Ecto neural progenitor cell (in vitro differentiated cells): ENCODE data around the gene LOC128125822.
"Not testable (repeated sequence)": the region's sequence is repeated elsewhere in the genome, so short reads cannot be mapped to it uniquely, and the experiment has no call there.

Experiments
- DNase-seq: peaks from one replicate; pipeline ENCODE4 v3.0.0-alpha.2; 2018; ENCODE audit warnings: low spot score

Gene LOC128125822

DNA sequence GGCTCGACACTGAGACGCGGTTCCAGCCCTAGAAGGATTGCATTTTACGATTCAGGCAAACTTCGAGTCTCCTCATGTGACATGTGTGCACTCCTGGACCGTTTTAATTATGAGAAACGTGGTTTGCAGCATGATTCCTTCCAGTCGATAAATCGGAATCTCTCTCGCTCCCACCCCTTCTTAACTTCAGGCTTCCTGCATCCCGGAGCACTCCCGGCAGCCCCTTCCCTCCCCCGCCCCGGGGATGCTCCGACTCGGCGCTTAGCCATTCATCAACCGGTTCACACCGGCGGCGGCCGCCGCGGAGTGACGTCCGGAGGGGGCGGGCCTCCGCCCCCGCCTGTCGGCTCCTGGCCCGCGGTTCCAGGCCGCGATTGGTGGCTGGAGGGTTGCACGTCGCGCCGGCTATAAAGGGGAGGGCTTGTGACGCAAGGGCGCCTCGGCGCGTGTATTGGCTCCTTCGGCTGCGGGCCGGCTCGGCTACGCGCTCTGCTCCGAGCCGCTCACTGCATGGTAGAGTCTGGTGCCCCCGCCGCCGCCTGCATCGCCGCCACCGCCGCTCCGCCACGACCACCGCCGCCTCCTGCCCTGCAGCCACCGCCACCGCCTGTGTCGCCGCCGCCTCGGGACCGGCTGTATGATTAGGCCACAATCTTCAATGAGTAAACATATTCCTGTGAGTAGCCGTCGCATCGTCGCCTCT is at the start of gene LOC128125822, which contains the start of gene PTP4A1:
Gene LOC128125822 (plus strand): TSS at position 437 of the 703 bp plus-strand sequence.
Gene PTP4A1 (plus strand): TSS at position 437 of the 703 bp plus-strand sequence. CDS start 4,401 bp downstream, outside the sequence.
- DNase-seq = peak; percentile 98

DNA sequence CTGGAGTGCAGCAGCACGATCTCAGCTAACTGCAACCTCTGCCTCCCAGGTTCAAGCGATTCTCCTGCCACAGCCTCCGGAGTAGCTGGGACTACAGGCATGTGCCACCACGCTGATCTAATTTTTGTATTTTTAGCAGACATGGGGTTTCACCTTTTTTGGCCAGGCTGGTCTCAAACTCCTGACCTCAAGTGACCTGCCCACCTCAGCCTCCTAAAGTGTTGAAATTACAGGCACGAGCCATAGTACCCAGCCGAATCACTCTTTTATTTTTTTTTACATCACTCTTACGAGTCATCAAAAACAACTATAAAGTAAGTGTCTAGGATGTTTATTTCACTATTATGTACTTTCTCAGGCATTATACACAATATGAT is 49.4 kb upstream of the LOC128125822 start:
- DNase-seq = not testable (repeated sequence)

DNA sequence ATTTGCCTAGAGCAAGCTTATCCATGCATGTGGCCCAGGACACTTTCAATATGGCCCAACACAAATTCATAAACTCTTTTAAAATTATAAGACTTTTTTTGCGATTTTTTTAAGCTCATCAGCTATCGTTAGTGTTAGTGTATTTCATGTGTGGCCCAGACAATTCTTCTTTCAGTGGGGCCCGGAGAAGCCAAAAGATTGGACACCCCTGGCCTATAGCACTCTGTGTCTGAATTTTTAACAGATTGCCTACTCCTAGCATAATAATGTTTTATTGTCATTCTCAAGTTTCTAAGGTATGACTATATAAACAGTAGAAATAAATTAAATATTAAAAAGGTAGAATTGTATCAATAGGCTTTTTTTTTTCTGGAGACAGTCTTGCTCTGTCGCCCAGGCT is 48.6 kb upstream of the LOC128125822 start:
- no peak for DNase-seq

DNA sequence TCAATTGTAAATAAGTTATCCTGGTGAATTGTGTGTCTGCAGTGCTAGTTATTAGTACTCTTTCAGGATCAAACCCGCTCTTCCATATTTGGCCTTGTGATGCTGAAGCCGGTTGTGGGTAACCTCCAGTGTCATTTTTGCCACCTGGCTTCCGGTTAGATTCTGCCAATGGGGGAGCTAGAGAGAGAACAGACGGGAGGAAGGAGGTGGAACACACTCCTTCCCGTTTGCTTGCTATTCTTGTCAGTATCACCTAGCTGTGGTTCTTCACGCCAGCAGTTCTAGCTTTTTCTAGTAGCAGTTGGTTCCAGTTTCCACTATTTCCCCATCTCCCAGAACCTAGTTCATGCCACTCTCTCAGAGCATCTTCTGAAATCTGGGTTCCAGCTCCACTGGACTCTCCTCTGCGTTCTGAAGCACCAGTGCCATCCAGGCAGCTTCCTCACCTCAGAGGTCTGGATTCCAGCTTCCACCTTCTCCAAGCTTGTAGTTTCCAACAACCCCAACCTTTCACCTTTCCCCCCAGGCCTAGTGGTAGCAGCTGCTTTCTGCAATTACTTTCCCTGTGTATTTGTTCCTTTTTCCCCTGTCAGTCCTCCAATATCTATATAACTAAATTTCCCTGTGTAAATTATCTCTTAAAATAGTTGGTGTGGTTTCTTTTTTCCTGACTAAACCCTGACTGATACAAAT is 46.9 kb upstream of the LOC128125822 start:
- DNase-seq = no peak

DNA sequence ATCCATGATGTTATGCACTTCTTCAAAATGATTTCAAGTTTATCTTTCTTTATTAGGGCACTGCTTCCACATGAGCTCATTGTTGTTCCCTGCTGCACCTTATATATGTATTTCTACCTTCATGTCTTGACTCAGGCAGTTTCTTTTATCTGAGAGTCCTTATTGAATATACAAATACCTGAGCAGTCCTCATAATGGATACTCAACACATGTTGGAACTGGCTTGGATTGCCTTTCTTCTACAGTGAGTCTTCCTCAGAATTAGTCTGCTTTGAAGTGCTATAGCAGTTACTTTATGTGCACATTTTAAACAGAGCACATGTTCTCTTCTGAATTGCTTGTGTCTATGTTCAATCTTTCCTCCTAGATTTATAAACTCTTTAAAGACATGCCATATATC is 45.3 kb upstream of the LOC128125822 start:
- no peak for DNase-seq

DNA sequence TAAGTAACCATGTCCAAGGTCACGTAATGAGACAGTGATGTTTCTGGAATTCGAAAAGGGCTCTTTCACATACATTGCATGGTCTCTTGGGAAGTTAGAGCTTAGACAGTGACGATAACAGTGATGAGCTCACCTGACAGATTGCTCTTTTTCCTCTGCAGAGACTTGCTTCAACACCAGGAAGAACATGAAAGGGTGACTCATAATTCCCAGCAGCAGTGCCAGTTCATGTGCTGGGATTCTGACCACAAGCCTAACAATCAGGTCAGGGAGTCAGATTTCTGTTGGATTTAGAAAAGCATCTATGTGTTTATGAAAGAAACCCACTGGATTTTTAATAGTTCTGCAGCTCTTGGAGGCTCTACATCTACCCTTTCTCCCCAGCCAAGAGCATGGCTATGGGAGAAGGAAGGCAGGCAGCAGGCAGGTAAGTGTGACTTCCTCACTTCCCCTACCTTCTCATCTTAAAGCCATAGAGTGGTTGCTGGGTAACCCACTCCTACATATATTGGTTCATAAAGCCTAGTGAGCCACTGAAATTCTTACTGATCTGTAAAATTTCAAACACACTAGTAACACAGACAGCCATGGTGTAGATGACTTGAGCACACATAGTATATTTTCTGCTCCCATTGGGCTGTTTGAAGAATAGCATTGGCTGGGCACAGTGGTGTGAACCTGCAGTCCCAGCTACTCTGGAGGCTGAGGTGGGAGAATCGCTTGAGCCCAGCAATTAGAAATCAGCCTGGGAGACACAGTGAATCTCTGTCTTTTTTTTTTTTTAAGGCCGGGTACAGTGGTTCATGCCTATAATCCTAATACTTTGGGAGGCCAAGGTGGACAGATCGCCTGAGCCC is 44.4 kb upstream of the LOC128125822 start:
- DNase-seq = no peak

DNA sequence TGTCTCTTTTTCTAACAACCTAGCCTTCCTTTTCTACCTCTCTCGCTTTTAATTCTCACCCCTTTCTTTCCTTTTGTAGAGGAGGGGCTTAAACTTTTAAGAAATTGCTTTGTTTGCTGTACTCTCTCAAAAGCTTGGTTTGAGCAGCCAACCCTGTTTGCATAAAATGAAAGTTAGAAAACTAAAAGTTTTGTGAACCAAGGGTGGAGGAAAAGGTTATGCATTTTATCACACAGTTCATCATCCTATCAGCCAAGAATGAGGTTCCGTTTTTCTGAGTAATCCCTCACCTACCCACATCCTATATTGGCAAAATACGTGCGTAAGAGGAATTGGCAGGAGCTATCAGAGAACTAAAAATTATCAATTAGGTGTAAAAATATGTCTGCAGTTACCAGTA is 42.8 kb upstream of the LOC128125822 start:
- no peak for DNase-seq

DNA sequence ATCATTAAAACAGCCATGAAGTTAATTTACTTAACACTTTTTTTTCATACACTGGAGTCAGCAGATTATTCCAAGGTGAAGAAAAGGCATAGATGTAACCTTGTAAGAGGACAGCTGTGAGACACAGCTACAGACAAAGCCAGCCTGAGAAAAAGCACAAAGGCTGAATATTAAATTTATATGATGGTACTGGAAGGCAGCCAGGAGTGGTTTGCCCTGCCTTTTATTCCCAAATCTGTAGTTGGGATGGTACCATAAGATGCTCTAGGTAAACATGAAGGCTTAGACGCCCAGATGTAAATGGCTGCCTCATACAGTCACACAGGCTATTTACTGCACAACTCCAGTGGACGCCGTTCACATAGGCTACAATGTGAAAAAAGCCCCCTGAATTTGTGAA is 42.1 kb upstream of the LOC128125822 start:
- no peak for DNase-seq

DNA sequence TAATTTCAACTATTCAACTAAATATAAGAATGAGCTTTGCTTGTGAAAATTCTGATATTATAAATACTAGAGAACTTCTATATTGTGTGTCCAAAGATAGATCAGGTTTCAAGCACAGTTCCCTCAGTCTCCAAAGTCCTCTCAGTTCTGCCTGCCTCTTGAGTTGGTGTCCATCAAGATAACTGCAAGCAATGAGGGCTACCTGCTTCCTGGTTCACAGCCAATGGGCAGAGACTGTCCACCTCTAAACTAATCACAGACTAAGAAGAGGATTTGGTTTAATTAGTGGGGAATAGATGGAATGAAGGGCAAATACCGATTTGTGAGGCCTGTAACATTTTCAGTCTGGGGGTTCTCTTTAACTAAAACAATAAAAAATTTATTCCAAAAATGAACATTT is 41.3 kb upstream of the LOC128125822 start:
- no peak for DNase-seq

DNA sequence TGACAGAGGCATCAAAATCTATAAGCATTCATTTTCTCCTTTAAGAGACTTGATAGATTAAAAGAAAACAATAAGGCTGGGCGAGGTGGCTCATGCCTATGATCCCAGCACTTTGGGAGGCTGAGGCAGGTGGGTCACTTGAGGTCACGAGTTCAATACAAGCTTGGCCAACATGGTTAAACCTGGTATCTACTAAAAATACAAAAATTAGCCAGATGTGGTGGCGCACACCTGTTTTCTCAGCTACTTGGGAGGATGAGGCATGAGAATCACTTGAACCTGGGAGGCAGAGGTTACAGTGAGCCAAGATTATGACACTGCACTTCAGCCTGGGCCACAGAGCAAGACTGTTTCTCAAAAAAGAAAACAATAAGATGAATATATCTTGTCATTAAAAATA is 39.3 kb upstream of the LOC128125822 start:
- DNase-seq = no peak

DNA sequence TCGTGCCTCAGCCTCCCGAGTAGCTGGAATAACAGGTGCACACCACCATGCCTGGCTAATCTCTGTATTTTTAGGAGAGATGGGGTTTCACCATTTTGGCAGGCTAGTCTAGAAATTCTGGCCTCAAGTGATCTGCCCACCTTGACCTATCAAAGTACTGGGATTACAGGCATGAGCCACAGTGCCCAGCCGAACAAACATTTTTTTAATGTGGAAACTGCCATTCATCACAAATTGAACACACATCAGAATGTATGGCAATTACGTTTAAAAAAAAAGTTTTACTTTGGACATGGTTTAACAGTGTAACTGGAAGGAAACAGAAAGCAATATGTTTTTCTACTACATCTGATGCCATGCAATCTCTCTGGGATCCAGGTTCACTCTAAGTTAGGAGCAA is 38.3 kb upstream of the LOC128125822 start:
- no peak for DNase-seq

DNA sequence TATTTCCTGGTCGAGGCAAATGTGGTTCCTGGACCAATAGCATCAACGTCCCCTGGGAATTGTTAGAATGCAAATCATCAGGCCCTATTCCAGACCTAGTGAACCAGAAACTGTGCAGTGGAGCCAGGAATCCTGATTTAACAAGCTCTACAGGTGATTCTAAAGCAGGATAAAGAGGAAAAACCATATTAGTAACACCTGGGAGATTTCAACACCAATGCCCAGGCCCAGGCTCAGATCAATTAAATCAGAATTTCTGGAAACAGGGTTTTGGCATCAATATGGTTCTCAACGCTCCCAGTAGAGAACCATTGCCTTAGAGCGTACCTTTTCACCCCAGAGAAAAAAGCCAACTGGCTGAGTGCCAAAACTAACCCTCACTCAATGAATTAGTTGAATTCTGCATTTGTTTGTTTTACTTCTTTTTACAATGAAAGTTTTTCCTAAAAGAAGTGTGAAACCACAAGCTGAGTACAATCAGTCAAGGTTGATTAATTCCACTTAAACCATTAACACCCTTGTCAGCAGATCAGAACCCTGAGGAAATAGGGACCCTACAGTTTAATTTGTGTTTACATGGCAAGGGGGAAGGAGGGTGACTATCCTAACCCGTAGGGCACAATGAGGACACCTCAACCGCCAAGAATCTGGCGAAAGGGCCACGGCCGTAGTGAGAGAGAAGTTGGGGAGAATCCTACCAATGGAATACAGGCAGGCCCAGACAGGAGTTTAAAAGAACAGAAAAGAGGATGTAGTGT is 34.9 kb upstream of the LOC128125822 start:
- DNase-seq = no peak

DNA sequence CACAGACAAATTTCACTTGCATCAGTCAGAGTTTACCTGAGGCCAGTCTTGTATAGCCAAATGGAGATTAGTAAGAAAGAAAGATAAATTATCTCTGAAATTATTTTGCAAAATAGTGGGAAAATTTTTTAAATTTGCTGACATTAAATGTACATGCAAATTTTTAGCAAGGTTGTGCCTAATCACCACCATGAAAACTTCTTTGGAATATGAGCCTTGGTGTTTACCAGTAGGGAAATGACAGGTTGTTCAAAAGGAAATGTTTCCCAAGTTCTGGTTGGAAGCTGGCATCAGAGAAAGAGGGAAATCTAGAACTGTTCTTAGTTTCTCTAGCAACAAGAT is 34.4 kb upstream of the LOC128125822 start:
- DNase-seq = no peak

DNA sequence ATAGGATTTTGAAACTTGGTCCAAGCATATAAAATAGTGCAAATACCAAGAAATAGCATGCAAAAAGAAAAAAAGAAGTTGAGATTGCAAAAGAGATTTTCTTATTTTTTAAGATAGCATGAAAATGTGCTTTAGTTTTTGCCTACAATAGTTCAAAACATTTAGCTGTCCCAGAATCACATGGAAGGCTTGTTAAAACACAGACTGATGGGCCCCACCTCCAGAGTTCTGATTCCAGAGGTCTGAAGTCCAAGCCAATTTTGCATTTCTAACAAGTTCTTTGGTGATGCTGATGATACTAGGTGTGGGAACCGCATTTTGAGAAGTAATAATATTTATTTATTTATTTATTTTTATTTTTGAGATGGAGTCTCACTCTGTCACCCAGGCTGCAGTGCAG is 33.7 kb upstream of the LOC128125822 start:
- no peak for DNase-seq

DNA sequence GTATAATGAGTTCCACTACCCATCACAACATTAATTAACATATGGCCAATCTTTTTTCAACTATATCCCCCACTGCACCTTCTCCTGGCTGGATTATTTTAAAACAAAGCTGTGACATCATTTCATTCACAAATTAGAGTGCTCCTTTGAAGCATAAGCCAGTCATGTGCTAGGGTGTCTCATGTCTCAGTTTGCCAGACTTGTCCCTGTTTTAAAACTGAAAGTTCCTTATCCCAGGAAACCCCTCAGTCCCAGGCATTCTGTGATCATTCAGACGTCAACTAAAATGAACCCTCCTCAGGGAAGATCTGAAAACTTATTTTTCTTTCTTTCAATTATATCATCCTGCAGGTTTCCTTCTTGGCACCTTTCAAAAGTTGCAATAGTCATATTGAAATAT is 29.3 kb upstream of the LOC128125822 start:
- no peak for DNase-seq

DNA sequence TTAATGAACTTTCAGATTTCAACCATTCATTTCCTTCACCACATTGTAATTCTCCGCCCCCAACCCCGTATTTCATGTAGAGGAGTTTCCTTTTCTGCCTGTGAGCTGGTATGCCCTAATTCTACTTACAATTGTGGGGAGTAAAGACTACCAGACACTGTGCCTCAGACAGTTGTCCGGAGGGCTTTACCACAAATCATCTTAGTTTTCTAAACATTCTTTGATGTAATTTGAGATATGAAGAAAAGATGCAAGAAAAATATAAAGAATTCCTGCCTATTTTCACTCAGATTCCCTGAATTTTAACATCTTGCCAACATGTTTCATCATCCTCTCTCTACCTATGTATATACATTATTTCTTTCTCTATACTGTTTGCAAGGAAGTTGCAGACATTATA is 28.3 kb upstream of the LOC128125822 start:
- DNase-seq = no peak

DNA sequence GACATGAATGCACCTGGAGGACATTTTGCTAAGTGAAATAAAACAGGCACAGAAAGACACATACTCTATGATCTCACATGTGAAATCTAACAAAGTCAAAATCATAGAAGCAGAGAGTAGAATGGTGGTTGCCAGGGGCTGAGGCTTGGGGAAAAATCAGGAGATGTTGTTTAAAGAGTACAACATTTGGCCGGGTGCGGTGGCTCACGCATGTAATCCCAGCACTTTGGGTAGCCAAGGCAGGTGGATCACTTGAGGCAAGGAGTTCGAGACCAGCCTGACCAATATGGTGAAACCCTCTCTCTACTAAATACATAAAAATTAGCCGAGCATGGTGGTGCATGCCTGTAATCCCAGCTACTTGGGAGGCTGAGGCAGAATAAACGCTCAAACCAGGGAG is 26.0 kb upstream of the LOC128125822 start:
- DNase-seq = no peak

DNA sequence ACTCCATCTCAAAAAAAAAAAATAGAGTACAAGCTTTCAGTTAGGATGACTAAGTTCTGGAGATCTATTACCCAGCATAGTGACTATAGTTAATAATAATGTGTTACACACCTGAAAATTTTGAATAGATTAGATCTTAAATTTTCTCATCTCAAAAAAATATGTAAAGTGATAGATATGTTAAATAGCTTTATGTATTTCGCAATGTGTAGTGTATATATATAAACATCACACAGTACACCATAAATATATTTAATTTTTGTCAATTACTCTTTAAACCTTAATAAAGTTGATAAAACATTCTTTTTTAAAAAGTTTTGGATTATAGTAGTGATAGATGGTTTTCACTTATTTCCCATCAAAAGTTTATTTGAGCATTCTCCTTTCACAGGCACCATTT is 25.6 kb upstream of the LOC128125822 start:
- no peak for DNase-seq

DNA sequence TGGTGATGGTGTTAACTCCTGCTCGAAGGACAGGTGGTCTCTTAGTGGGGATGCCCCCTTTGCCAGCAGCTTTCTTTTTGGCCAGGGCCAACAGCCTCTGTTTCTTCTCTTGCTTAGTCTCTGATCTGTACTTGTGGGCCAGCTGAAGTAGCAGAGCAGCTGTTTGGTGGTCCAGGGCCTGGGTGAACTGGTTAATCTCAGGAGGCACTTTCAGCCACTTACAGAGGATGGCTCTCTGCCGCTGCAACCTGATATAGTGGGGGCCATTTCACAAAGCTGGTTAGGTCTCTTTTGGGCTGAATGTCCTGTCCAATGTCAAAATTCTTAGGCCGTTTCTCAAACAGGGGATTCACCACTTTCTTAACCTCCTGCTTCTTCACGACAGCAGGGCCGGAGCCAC is 23.2 kb upstream of the LOC128125822 start:
- DNase-seq = no peak

DNA sequence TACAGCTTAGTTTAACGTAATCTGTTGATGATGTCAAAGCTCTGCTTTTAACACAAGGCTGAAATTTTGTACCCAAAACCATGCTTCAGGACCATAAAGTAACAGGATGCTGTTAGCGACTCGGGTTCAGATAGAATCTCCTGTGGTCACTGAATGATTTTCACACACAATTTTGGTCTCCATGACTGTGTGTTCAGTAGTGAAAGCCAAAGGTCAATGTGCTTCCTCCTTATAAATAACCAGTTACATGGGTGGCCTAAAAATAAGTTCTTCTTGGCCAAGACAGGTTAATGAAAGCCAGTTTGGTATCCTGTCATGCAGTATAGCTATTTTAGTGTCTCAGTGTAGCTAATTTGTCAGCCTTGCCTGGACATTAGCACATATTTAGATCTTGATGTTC is 19.1 kb upstream of the LOC128125822 start:
- no peak for DNase-seq

DNA sequence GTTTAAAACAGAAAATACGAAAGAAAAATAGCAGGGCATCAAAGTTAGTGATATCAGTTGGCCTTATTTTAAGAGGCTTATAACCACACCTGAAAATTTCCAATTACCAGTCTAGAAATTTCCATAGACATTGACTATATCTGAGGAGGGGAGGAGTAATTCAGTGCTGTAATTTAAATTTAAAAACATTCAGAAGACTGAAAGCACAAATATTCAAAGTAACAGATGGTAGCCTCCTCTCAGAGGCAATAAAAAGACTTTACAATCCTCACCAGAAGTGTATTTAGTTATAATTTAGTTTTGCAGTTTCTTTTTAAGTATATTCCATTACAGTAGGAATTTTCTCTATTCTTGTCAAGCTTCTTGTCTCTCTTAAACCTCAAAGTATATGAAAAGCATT is 18.4 kb upstream of the LOC128125822 start:
- DNase-seq = no peak

DNA sequence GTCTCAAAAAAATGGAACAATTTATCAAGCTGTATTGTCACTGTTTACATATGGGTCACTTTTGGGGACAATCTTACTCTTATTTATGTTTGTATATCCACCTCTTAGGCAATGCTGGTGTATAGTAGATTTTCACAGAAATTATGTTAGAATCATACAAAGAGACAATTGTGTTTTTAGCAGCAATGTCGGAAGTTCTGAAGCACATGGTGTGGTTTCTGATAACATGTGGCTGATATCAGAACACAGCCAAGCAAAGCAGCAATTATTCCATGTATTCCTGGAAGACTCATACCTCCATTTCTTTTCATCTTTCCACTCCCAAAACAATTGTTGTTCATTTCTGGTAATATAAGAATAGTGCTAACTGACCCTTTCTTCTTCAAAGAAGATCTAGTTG is 17.5 kb upstream of the LOC128125822 start:
- DNase-seq = no peak
